Fibroblast of skin of left biceps (primary cell): Measurements from ENCODE around the gene PKNOX2.

ENCODE experiments used
- DNase-seq, 2 experiments: peaks; one replicate each; pipeline ENCODE4 v3.0.0-alpha.2; 2013; ENCODE audit warnings: low read depth in 2 of 2

PKNOX2 gene

DNA sequence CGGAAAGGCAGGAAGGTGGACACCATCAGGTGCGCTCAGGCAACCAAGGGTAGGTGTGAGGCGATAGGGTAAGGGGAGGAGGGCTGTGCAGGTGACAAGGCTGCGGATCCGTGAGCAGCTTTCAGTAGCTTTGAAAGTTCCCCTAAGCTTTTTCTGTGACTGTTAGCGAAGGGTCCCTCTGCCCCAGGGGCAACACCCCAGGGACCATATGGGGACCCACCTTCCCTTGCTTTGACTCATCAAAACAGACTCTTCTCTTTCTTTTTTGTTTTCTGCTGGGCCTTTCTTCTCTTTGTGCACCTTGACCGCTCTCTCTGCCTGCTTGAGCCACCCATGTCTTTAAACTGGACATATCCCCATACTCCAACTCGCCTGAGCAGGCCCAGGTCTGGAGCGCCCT, 194.6 kb downstream of the PKNOX2 start:
- DNase-seq, result no peak

DNA sequence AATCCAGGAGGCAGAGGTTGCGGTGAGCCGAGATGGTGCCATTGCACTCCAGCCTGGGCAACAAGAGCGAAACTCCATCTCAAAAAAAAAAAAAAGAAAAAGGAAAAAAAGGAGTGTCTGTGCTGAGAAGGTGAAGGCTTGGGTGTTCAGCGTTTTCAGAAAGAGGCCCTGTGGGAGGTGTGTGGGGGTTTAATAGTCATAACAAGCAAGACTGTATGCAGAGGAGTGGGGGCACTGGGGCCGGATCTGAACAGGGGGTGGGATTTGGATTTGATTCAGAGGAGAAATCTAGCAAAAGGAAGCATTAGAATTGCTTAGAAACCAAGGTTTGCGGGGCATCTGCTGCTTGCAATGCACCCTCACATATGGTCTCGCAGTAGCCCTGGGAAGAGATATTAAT, 195.5 kb downstream of the PKNOX2 start:
- DNase-seq, result no peak

DNA sequence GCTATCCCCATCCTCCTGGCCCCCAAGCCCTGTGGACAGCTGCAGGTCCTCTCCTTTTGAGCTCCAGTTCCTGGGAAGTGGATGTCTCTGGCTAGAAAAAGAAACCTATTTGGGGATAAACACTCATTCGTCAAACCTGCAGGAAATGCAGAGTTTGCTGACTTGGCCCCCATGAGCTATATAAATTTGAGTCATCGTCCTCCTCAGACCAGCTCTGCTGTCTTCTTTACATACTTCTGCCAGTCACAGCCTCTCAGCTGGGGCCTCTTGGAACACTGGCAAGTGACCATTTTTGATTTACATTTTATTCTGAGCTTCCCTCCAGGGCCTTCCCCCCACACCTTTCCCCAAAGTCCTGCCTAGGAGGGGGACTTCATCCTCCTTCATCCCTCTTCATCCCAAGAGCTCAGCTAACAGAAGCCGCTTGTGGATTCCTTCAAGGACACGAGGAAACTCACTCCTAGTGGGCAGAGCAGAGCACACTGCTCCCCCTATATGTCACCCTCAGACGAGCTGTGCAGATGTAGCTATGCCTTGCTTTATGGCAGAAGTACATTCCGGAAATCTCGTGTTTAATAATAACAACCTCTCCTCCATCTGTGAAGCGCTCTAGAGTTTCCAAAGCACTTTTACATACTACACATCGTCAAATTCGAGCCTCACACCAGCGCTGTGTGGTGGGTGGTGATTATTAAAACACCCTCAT, 199.7 kb downstream of the PKNOX2 start:
- no peak for DNase-seq

DNA sequence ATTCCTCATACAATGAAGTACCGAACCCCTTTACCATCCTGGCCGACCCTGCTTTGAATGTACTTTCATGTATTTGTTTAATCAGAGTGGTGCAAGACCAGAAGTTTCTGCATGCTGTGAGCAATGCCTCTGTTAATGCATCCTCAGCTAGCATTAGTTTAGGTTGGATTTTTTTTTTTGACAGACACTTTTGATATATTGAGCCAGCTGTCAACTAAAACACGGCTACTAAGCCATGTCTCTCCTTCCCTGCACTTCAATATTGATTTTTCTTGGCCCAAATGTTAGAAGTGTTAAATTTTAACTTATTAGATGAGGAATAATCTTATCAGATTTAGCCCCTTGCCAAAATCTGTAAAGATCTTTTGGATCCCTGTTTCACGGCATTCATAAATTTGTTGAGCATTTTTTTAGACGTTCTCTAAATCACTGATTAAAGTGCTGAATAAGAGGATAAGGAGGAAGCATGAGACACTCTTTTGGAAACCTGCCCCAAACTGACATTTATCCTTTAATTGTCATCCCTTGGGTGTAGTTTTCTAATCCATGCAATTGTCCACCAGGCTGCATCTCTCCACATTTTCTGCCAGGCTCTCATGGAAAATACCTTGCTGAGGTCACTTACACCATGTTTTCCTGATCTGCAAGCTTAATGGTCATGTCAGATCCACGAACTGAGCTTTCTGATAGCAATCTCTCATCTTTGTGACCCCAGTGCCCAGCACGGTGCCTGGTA, 200.8 kb downstream of the PKNOX2 start:
- no peak for DNase-seq

DNA sequence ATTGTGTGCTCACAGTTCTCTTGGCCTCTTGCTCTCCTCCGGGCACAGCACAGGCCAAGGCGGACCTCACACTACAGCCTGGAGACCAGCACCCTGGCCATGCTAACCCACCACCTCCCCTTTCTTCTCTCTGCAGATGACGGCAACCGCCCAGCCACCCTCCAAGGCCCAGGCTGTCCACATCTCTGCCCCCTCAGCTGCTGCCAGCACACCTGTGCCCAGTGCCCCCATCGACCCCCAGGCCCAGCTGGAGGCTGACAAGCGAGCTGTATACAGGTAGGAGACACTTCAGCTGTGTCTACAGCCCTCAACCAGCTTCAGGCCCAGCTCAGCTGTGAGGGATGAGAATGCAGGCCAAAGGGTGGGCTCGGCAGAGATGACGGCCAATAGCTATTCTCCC, 203.2 kb downstream of the PKNOX2 start:
- DNase-seq, result no peak

DNA sequence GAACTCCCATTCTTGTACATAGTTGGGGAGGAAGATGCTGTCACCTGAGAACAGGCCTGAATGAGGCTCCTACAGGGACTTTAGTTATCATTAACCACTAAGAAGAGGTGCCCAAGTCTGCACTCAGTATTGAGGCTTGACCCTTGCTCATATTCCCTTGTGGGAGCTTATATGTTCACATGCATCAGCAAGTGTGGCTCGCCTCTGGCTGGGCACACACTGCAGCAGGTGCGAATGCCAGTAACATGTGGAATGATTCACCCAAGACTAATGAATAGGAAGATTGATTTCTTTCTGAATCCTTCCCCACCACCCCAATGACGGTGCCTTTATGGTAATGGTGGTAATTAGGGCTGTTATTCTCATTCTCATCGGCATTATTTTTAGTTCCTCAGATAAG, 204.2 kb downstream of the PKNOX2 start:
- no peak for DNase-seq

DNA sequence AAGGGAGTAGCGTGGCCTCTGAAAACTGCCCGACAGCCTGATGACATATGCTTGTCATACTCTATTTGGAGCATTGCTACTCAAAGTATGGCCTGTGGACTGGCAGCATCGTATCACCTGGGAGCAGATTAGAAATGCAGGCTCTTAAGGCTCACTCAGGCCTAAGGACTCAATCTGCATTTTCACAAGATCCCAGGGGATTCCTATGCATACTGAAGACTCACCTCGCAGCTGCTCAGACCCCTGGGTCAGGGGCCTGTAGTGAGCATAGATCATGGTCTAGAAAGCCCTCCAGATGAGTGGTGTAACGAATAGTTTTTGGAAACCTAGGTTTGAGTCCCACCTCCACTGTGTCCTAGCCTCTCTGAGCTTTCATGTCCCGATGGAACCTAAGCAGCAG, 205.3 kb downstream of the PKNOX2 start:
- no peak for DNase-seq

DNA sequence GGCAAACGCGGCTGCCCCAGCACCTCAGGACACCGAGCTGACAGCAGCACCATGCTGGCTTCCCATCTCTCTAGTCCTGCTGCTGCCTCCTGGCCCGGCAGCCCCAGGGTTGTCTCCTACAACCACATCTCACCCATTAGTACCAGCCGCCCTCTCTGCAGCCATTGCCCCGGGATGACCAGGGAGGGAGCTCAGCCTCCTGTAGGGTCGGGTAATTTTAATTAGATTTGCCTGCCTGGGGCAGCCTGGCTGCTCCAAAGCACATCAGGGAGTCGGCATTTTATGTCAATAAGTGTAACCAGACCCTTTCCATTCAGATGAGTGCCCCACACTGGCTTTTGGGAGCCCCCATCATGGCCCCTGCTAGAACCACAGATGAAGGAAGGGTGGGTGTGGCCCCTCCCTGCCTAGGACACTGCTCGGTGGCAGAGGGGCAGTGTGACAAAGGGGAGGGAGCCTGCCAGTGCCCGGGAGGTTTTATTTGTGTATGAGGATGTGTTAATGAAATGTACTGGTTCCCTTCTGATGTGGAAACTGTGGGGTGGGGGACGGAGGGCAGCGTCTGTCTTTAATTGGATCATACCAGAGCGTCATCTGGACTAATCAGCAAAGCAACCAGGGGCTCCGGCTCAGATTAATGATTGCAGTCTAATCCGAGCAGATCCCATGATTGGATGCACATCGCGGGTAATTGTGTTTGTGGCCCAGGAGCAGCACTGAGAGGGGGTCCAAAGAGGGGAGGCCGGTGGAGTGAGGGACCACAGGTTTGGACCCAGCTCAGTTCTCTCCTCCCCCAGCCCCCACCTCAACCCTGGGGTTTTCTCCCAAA, 206.2 kb downstream of the PKNOX2 start:
- DNase-seq, result no peak

DNA sequence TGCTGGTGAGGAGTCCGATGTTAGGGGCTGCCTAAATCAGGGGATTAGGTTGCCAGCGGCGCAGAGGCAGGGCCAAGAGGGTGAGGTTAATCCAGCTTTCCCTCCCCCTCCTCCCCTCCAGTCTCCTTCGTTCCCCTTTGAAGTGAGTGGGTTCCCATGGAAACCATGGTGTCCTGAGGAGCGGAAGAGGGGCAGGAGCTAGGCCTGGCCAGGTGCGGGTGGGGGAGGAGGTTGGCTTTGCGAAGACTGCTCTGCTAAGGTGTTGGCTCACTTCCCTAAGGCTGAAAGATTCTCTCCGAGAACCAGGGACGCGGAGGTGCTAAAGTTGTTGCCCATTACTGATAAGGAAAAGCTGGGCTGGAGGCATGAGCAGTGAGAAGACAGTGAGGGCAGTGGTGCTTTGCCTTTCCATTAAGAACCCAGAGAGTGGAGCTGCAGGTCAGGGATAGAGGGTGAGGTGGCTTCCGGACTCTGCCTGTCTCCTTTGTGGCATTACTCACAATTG, 206.9 kb downstream of the PKNOX2 start:
- no peak for DNase-seq

DNA sequence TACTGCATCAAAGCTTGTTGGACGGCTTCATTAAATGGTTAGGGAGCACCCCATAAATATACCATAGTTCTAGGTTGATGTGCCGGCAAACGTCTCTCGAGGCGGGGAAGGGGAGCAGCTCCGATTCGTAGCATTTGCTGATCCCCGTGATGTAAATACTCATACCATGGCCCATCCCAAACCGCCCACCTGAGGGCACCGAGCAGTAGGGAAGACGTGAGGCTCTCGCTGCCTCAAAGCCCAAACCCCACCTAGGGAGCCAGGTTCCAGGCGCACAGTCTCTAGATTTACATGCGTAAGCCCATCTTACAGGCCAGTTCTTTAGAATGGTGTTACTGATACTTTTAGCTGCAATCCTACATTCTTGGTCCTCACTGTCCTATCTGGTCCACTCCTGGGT, 207.5 kb downstream of the PKNOX2 start:
- no peak for DNase-seq

DNA sequence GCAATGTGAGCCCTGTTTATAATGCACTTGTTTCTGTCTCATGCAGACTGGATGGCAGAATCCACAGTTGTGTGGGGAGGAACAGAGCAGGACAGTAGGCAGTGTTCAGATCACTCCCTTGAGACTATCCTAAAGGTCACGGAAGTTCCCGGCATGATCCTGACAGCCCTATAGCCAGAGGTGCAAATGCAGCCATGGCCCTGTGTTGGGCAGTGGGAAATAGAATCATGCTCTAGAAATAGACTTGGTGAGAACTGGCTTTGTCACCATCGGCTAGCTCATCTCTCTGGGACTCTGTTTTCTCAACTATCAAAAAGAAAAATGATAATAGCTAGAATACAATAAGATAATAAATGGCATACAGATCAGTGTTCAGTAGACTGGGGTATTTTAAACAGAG, 208.4 kb downstream of the PKNOX2 start:
- no peak for DNase-seq

DNA sequence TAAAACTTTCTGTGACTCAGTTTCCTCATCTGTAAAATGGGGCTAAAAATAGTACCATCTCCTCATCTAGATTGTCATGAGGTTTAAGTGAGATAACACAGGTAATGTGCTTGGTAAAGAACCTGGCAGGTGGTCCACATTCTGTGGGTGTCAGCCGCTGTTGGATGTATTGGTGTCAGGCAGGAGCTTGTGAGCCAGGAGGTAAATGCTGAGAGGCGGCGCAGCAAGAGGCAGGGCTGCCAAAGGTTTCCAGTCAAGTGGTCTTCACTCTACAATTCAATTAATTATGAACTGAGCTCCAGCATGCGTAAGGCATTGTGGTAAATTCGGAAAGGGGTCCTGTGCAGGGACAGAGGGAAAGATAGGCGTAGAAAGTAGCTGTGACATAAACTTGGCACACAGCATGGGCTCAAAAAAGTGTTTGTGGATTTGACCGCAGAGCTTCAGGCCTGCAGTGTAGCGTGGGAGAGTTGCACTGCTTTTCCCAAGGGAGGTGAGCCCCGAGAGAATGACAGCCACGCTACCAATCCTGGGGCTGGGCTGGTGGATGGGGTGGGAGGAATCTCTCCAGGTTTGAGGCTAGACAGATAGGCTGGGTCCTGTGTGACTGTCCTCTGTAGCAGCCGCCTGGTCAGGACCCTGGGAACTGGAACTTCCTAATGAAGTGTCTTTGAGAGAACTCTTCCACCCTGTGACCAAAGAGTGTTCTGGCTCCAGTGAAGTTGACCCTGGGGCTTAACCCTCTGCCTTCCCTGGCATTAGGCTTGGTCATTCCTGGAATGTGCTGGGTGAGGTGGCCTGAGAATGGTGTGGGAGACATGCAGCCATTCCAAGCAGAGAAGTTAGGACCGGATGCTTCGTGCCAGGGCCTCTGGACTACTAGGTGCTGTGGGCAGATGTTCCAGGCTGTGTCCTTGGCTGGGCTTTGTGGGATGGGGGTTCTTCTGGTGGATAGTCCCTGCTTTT, 209.2 kb downstream of the PKNOX2 start:
- no peak for DNase-seq

DNA sequence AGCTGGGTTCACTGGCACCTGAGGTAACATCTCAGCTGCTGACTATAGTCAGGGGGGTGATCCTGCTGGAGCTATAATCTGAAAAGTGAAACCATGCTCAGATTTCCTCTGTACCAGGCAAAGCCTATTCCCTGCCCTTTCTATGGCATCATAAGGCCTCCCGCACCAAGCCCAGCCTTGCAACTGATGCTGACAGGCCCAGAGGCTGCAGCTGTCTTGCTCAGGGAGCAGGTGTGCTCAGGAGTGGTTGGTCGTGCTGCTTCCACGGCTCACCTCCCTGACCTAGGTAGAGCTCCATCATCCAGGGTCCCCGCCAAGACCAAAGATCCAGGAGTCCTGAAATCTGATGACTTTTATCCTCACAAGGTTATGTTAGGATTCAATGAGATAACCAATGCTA, 209.8 kb downstream of the PKNOX2 start:
- DNase-seq, result no peak

DNA sequence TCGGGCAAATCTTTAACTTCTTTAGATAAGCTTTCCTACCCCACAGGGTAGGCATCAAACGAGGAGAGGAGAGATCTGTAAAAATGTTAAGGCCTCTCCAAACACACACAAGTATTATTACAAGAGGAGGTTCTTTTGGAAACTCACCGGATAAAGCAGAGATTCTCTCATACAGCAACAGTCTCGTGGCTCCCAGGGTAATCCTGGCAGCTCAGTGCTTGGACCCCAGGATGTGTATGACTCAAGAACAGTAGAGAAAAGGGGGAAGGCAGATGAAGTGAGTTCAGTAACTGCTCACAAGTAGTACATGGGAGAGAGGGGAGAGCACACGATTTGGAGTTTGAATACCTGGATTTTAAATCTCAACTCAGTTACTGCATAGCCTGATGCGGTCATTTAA, 210.6 kb downstream of the PKNOX2 start:
- no peak for DNase-seq

DNA sequence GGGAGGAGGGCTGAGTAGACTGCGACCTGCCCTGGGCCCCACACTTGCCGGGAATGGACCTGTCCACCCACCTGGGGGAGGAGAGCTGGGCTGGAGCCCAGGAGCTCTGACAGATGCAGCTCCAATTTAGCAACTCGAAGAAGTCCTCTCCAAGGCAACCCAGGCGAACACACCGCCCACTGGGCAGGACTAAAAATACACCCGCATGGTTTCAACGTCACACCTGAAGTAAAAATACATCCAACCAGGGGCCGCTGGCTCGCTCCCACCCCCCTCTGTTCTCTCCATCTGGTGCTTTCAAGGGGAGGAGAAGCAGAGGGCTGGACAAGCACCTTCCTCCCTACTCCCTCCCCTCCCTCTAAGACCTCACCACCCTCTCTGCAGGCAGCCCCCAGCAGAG, 211.6 kb downstream of the PKNOX2 start:
- no peak for DNase-seq

DNA sequence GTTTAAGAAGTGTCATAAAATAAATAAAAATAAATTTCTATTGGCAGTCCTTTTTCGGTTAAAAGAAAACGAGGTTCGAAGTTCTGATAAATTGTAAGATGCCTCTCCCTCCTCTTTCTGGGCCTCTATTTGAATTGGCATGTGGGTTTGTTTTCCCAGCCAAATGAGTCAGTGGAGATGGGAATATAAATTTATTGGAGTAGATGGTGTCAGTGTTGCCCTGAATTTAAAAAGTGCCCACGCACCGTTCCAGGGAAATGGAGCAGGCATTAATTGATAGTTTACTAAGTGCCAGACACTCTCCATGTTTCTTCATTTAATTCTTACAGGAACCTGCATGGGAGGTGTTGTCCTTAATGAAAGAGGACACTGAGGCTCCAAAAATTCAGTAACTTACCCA, 212.3 kb downstream of the PKNOX2 start:
- DNase-seq, result no peak

DNA sequence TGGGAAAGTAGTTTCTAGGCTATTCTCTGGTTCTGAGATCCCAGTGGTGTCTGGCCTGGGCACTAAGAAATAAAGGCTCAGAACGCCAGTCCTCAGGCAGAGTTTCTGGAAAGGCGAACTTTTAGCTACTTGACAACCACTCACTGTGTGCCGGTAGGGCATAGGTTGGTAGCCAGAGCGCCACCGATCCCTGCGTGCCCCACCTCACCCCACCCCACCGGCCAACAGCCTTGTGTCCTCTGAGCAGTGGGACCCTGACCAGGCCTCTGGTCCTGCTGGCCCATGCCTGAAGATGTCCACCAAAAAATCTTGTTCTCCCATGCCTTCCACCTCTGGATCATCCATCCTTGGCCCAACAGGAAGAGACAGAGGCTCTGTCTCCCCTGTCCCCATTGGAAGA, 213.5 kb downstream of the PKNOX2 start:
- no peak for DNase-seq

DNA sequence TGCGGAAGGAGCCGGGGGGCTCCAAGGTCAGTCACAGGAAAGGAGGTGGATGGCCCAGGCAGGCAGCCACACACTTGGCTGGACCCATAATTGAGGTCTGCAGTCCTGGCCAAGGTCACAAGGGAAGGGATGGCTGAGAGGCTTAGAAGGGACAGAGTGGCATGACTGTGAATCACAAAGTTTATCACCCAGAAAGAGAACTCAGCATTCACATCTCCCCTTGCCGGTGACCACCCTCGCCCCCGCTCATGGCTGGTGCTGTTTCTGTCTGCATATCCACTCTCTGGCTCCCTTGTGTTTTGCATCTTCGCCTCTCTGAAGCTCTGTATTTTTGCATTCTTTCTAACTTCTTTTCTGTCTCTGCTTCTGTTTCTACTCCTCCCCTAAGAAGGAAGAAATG, 214.0 kb downstream of the PKNOX2 start:
- no peak for DNase-seq

DNA sequence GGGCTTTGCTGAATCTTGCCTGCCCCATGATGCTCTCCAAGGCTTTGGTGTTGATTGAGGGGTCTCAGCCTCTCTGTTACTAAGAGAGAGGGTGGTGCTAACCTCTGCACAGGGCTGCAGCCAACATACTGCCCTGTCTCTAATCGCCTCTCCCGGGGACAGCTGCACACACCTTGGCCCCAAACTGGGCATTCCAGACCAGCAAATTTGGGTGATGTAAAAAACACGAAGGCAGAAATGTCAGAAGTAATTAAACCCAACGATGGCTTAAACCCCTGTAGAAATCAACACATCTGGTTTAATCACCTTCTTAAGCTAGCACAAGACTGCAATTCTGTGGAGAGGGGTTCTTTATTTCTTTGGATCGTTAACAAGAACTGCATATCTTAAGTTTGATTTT, 215.0 kb downstream of the PKNOX2 start:
- DNase-seq, result no peak

DNA sequence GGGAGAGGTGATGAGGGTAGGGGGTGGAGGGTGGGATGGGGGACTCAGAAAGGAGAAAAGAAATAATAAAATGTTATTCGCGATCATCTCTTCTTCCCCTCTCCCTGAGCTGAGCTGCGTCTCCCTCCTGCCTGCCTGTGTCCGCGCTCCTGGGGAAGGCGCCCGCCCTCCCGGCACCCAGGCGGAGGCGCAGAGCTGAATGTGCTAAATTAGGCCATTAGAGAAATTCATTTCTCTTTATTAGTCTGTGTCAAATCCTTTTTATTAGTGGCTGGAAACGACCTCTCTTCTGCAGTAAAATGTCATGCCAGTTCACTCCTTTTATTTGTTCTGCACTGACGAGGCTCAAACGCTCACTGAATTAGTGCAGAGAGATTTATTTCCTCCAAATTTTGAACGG, 215.4 kb downstream of the PKNOX2 start:
- DNase-seq, result no peak

DNA sequence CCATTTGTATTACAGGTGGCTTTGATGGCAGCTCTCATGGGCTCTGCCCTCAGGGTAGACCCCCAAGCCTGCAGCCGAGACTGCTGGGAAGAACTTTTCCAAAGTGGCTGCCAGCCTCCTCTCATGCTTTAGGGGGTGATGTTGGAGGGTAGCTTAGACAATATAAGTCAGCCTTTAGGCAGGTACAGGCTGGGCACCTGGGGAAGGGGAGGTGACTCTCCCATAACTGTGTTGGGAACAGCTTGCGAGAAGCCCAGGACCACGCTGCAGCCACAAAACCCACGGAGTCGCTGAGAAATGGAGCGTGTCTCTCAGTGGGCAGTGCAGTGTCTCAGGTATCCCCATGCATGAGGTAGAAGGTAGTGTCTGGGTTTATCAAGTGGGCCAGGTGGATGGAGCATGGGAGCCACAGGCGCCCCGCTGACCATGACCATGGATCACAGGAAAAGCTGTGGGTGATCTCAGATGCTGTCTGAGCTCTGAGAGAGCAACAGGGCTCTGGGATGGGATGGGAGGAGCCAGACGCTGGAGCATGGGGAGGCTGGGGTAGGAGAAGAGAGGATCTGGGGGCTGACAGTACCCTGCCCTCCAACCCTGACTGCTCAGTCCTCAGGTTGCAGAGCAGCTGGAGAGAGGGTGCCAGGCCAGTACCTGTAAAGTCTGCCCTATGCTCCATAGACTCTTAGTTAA, 216.3 kb downstream of the PKNOX2 start:
- DNase-seq, result no peak
